ENCODE data around the gene SP6. TPM values are rescaled to one million over a fixed set of nuclear protein-coding genes. Genes with fewer than 3 reads are reported as not detected.

Gene SP6
- total RNA-seq, 1 donor from 2014 or later: not detected

- DNase-seq (ENCODE audit: low spot score in 2 of 2) (no peak), FAIRE-seq (no peak)
Observed at GRCh38 chr17:47815106-47815918, 35.7 kb downstream of the SP6 start.

- FAIRE-seq: no peak
Observed at GRCh38 chr17:47813512-47814031, 37.4 kb downstream of the SP6 start.

GRCh38 chr17:47813077-47813476 lies 37.9 kb downstream of the SP6 start:
- DNase-seq (ENCODE audit: low spot score in 2 of 2) (no peak), FAIRE-seq (no peak)

More at GRCh38 chr17:47813512-47814031, 37.4 kb downstream of the SP6 start:
- no peak for DNase-seq (ENCODE audit: low spot score in 2 of 2)

DNA sequence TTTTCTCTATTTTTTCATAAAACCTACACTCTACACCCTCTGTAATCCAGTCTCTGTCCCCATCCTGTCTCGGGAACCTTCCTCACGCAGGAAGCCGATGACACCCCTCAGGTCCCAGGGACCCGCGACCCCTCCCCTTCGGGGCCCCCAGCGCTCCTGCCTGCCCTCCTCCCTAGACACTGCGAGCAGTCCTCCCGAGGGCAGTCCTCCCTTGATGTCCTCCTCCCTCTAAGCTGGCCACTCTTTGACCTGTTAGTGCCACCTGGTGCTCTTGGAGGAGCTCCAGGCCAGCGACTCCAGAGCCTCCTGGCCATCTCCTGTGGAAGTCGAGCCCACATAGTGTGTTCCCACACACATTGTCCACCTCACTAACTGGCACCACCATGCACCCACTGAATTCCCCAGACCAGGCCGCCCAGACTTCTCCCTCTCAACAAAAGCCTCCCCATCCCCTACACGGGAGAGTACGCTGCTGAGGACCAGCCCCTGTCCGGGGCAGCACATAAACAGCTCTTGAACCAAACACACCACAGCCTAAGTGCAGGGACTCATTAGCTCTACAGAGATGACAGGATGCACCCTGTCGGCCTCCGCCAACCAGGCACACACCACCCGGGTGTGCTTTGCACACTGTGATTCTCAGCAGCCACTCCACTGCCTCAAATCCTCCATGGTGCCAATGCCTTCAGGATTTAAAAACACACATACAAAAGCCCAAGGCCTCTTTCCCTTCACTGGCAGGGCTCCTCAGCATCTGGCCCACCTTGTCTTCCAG lies 38.6 kb downstream of the SP6 start:
- FAIRE-seq (no peak), DNase-seq (ENCODE audit: low spot score in 2 of 2) (no peak)

GRCh38 chr17:47811709-47812108 lies 39.3 kb downstream of the SP6 start:
- DNase-seq (ENCODE audit: low spot score in 2 of 2): no peak
- no peak for FAIRE-seq

- no peak for FAIRE-seq
- DNase-seq (ENCODE audit: low spot score in 2 of 2): no peak
Observed at GRCh38 chr17:47810901-47811635, 39.9 kb downstream of the SP6 start.

DNA sequence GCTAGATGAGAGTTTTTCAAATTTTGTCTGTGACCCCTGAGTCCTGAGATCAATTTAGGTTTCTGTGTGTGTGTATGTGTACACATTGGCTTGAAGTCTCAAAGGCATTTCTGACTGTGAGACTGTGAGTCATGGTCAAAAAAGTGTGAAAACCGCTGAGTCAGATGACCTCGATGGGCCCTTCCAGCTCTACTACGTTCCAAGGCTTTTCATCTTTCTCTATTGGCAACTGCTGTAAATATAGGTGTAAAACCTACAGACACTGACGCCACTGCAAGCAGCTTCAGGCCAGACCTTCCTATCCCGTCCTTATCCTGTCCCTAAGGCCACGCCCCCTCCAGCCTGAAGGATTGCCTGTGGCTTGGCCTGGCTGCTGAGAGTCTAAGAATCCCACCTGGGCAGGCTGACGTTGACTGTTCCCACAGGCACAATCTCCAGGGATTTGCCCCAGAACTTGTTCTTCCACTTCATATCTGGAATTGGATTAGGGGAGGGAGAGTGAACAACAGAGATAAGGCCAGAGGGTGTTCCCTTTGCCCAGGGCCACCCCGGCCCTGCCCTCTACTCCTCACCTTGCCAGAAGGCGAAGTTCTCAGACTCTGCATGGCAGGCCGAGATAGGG lies 40.7 kb downstream of the SP6 start:
- DNase-seq (ENCODE audit: low spot score in 2 of 2) (no peak), FAIRE-seq (no peak)

GRCh38 chr17:47808830-47809480 lies 42.0 kb downstream of the SP6 start:
- DNase-seq (ENCODE audit: low spot score in 2 of 2): no peak
- no peak for FAIRE-seq

- DNase-seq (ENCODE audit: low spot score in 2 of 2) (no peak), FAIRE-seq (no peak)
Observed at GRCh38 chr17:47808036-47808829, 42.7 kb downstream of the SP6 start.

GRCh38 chr17:47807421-47807820 lies 43.5 kb downstream of the SP6 start:
- FAIRE-seq: no peak
- no peak for DNase-seq (ENCODE audit: low spot score in 2 of 2)

GRCh38 chr17:47806913-47807255 lies 44.1 kb downstream of the SP6 start:
- DNase-seq (ENCODE audit: low spot score in 2 of 2): no peak

GRCh38 chr17:47806026-47806912 lies 44.7 kb downstream of the SP6 start:
- no peak for FAIRE-seq
- no peak for DNase-seq (ENCODE audit: low spot score in 2 of 2)

More at GRCh38 chr17:47806913-47807255, 44.1 kb downstream of the SP6 start:
- no peak for FAIRE-seq

DNA sequence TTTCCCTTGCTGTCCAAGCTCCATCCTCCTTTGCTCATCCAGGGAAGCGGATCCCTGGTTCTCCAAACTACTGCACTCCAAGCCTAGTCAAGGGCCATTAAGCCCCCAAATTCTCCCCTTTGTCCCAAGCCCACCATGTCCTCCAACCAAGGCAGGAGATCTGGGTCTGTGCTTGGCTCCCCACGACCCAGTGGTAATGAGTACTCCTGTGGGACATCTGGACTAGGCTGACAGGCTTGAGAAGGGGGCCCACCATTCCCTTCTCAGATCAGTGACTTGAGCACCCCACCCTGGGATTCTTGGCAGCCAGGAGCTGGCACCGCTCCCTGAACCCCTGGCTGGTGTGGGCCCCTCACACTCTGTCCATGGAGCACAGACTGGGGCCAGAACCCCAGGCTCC lies 46.5 kb downstream of the SP6 start:
- DNase-seq (ENCODE audit: low spot score in 2 of 2) (no peak), FAIRE-seq (no peak)

- no peak for DNase-seq (ENCODE audit: low spot score in 2 of 2)
- no peak for FAIRE-seq
Observed at GRCh38 chr17:47803751-47804150, 47.2 kb downstream of the SP6 start.

DNA sequence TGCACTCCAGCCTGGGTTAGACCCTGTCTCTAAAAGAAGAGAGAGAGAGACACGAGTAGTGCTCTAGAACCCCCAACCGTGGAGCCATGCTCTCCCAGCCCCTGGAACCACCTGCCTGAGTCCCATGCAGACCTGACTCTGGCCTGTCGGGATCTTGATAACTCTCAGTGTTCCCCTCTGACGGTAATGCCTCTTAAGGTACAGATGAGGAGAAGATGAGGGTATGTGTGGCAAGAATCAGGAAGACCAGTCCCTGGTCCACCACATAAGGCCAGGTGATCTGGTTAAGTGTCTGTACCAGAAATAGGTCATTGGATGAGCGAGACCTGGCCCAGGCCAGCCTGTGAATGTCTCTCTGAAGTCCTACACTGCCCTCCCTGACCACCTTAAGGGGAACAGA lies 47.8 kb downstream of the SP6 start:
- DNase-seq (ENCODE audit: low spot score in 2 of 2) (no peak), FAIRE-seq (no peak)

GRCh38 chr17:47802341-47803022 lies 48.5 kb downstream of the SP6 start:
- DNase-seq (ENCODE audit: low spot score in 2 of 2) (peak in 1 of 2 donors; percentile 71), FAIRE-seq (no peak)

- FAIRE-seq (no peak), DNase-seq (ENCODE audit: low spot score in 2 of 2) (no peak)
Observed at GRCh38 chr17:47801906-47802305, 49.1 kb downstream of the SP6 start.

Data from frontal cortex (tissue), 4 donors.